ENCODE results near the gene LAMA5. TPM values are rescaled to one million over a fixed set of nuclear protein-coding genes. Genes with fewer than 3 reads are reported as not detected.

Gene LAMA5
- 571 to 618 TPM (median 601 TPM) in 3 replicates for total RNA-seq

GRCh38 chr20:62367136-62367632, at the start of gene LAMA5:
TSS of gene LAMA5 (minus strand) at chr20:62367312. CDS start at chr20:62367245, 67 bp downstream.
- no peak for TF ChIP-seq CTCF (IDR thresholded peaks at IDR 0.05; ENCODE audit: unreplicated experiment)
- peak within 1 kb of the TSS; percentile 75 for H3K4me3 Mint-ChIP-seq
- H3K27ac Mint-ChIP-seq, result peak within 1 kb of the TSS; percentile 94
- H3K9me3 Mint-ChIP-seq, result no peaks in the 10 kb centered on the region
- peak in 1 of 2 experiments; percentile 71 for DNase-seq (ENCODE audit: low spot score in 2 of 2, unreplicated experiment in 2 of 2)
- H3K36me3 Mint-ChIP-seq, result no peaks in the 10 kb centered on the region
- peaks cover 53% of the 10 kb centered on the region for H3K4me1 Mint-ChIP-seq
- no peaks in the 10 kb centered on the region for H3K27me3 Mint-ChIP-seq (ENCODE audit: low read depth)

DNA sequence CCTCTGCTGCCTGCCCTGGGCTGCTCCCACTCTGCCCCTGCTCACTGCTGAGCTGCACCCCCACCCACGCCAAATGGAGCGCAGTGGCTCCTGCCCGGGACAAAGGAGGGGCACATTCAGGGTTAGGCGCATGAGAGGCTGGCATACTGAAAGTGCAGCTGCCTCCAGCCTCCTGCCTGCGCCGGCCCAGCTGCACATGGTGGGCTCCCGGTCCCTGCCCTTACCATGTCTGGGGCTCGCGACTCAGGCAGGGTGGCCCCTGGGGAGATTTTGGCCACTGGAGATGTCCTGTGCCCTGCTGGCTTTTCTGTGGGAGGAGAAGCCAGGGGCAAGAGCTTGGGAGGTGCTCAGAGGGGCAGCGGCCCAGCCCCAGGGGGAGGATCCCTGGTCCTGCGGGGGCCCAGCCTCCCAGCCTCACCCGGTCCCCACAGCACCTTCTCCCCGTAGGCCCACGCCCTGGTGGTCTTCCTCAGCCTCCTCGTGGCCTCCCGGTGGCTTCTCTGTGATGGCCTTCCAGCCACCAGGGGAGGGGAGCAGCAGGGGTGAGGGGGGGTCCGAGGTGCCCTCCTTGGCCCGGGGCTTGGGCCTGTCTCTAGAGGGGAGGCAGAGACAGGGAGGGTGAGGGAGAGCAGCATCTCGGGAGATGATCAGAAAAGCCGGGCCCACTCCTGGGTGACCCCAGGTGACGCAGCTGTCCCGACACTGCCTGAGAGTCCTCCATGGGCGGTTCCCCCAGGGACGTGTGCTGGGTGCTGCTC, 48.4 kb upstream of the LAMA5 start:
- no peak overlapping the region for H3K27ac Mint-ChIP-seq
- peaks cover 3% of the 10 kb centered on the region for H3K4me1 Mint-ChIP-seq
- no peak overlapping the region for H3K4me3 Mint-ChIP-seq
- no peak for DNase-seq (ENCODE audit: low spot score in 2 of 2, unreplicated experiment in 2 of 2)
- TF ChIP-seq CTCF (IDR thresholded peaks at IDR 0.05; ENCODE audit: unreplicated experiment), result no peak
- H3K36me3 Mint-ChIP-seq, result no peaks in the 10 kb centered on the region
- H3K9me3 Mint-ChIP-seq, result no peaks in the 10 kb centered on the region
- no peaks in the 10 kb centered on the region for H3K27me3 Mint-ChIP-seq (ENCODE audit: low read depth)

GRCh38 chr20:62413896-62414481, 46.9 kb upstream of the LAMA5 start:
- Mint-ChIP-seq H3K27me3 (ENCODE audit: low read depth) (no peaks in the 10 kb centered on the region), H3K36me3 (no peaks in the 10 kb centered on the region), H3K4me1 (peaks cover 12% of the 10 kb centered on the region), H3K4me3 (no peak overlapping the region), H3K27ac (no peak overlapping the region), H3K9me3 (no peaks in the 10 kb centered on the region)
- no peak for DNase-seq (ENCODE audit: low spot score in 2 of 2, unreplicated experiment in 2 of 2)
- no peak for TF ChIP-seq CTCF (IDR thresholded peaks at IDR 0.05; ENCODE audit: unreplicated experiment)

GRCh38 chr20:62413025-62413570, 46.0 kb upstream of the LAMA5 start:
- Mint-ChIP-seq H3K4me1 (peaks cover 12% of the 10 kb centered on the region), H3K9me3 (no peaks in the 10 kb centered on the region), H3K36me3 (no peaks in the 10 kb centered on the region), H3K27me3 (ENCODE audit: low read depth) (no peaks in the 10 kb centered on the region), H3K27ac (no peak overlapping the region), H3K4me3 (no peak overlapping the region)
- TF ChIP-seq CTCF (IDR thresholded peaks at IDR 0.05; ENCODE audit: unreplicated experiment), result no peak
- DNase-seq (ENCODE audit: low spot score in 2 of 2, unreplicated experiment in 2 of 2), result no peak

GRCh38 chr20:62412194-62413024, 45.3 kb upstream of the LAMA5 start:
- no peak overlapping the region for H3K27ac Mint-ChIP-seq
- H3K9me3 Mint-ChIP-seq, result no peaks in the 10 kb centered on the region
- no peak overlapping the region for H3K4me3 Mint-ChIP-seq
- no peaks in the 10 kb centered on the region for H3K36me3 Mint-ChIP-seq
- no peak for DNase-seq (ENCODE audit: low spot score in 2 of 2, unreplicated experiment in 2 of 2)
- H3K27me3 Mint-ChIP-seq (ENCODE audit: low read depth), result no peaks in the 10 kb centered on the region
- TF ChIP-seq CTCF (IDR thresholded peaks at IDR 0.05; ENCODE audit: unreplicated experiment), result no peak
- peaks cover 12% of the 10 kb centered on the region for H3K4me1 Mint-ChIP-seq
